Esophagus muscularis mucosa (tissue), 4 donors: ENCODE data around the gene GCK. TPM values are rescaled to one million over a fixed set of nuclear protein-coding genes. Genes with fewer than 3 reads are reported as not detected.

Source experiments
- DNase-seq: peaks from one replicate; pipeline ENCODE4 v3.0.0-alpha.2; 2017; ENCODE audit errors: extremely low spot score
- H3K27ac ChIP-seq, 4 donors: fragments of 200-600 bp; sonication (generic); replicated peaks in 1 of 4; 1 replicate in 3 of 4; 2 replicates in 1 of 4; pipeline ENCODE4 v1.5.1; 2016 to 2019; ENCODE audit warnings: mild to moderate bottlenecking in 1 of 4
- H3K27me3 ChIP-seq, 4 donors: fragments of 200-600 bp; sonication (generic); one replicate each; pipeline versions ENCODE4 v1.5.1 to v1.6.0; 2016 to 2019
- H3K36me3 ChIP-seq, 4 donors: fragments of 200-600 bp; sonication (generic); one replicate each; pipeline ENCODE4 v1.5.1; 2016 to 2019
- H3K4me1 ChIP-seq, 4 donors: fragments of 200-600 bp; sonication (generic); one replicate each; pipeline ENCODE4 v1.5.1; 2016 to 2019
- H3K4me3 ChIP-seq, 4 donors: fragments of 200-600 bp; sonication (generic); 1 replicate in 2 of 4; 2 replicates in 2 of 4; pipeline ENCODE4 v1.5.1; 2016 to 2019; ENCODE audit warnings: mild to moderate bottlenecking in 4 of 4, moderate library complexity in 1 of 4
- H3K9me3 ChIP-seq, 4 donors: fragments of 200-600 bp; sonication (generic); 1 replicate in 3 of 4; 2 replicates in 1 of 4; pipeline ENCODE4 v1.5.1; 2016 to 2019
- EP300 ChIP-seq: sonication (generic); formaldehyde crosslinking; IDR thresholded peaks from one replicate; pipeline ENCODE4 v1.6.1; 2017; ENCODE audit warnings: antibody characterized with exemption
- POLR2A ChIP-seq: fragments of 450-650 bp; IDR thresholded peaks from one replicate; pipeline ENCODE4 v1.6.1; 2017; ENCODE audit warnings: antibody characterized with exemption, moderate library complexity, mild to moderate bottlenecking, low read depth
- POLR2AphosphoS5 ChIP-seq, 2 donors: sonication (generic); formaldehyde crosslinking; IDR thresholded peaks; one replicate each; pipeline ENCODE4 v1.6.1; 2017; ENCODE audit warnings: antibody characterized with exemption in 2 of 2
- WGBS: methylation state at CpG from one replicate; pipeline ENCODE4 v1.1.5; 2018; 5-methylcytosine and 5-hydroxymethylcytosine counted together
- intact Hi-C: fragments of 100-400 bp; cut with DNase I; formaldehyde crosslinking; loops from one replicate; pipeline ENCODE4 v1.15.1; 2023
- total RNA-seq, 4 donors: library from RNA; depleted of rRNA; stranded (reverse); fragments of >200 nt; gene quantifications; one replicate each; pipeline versions ENCODE4 v1.1.0 to v1.2.1, GENCODE V29; 2016
- TF ChIP-seq, protein P1 (sequence below), 3 experiments: fragments of 200-600 bp in 2 of 3; fragments of 450-650 bp in 1 of 3; sonication (generic) in 2 of 3; IDR thresholded peaks; one replicate each; pipeline ENCODE4 v1.5.1; 2017 to 2019; ENCODE audit warnings: antibody characterized with exemption in 3 of 3, mild to moderate bottlenecking in 2 of 3, moderate library complexity in 1 of 3

GCK gene
- total RNA-seq, 4 donors from 2014 or later, result 0.75 to 2.8 (median 1.2) TPM

DNA sequence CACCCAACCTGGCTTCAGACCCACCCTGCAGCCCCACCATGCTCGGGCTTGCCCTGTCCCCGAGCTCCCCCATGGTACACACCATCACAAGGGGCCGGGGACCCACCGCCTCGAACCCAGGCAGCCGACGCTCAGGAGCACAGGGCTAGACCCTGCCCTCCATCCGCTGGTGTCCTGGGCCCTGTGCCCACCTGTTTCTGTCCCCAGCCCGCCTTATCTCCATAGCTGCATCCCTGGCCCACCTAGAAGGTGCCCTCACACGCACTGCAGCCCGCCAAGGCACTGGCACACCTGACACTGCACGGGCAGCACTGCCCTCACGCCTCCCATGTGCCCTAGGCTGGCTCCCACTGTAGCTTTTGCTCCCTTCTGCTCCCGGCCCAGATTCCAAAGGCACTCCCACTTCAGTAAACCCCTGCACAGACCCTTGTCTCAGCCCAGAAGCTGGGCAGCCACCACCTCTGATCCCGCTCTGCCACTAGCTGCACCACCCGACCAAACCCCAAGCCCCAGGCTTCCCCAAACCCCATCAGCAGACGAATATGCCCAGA is 28.7 kb upstream of the GCK start:
- H3K27ac ChIP-seq, result no peak overlapping the region
- H3K36me3 ChIP-seq, result peaks cover 0 to 16% (median 14%) of the 10 kb centered on the region in 4 donors
- WGBS, result 82% methylated on average over 17 of the region's 17 CpGs
- H3K4me3 ChIP-seq, result no peak overlapping the region
- intact Hi-C loops, result no loop called here
- no peaks in the 10 kb centered on the region for H3K4me1 ChIP-seq
- H3K9me3 ChIP-seq, result peaks cover 0 to 11% (median 3%) of the 10 kb centered on the region in 4 donors
- TF ChIP-seq EP300 (no peak), POLR2A (no peak), POLR2AphosphoS5 (IDR thresholded peaks at IDR 0.05) (no peak)
- TF ChIP-seq, protein P1, sequence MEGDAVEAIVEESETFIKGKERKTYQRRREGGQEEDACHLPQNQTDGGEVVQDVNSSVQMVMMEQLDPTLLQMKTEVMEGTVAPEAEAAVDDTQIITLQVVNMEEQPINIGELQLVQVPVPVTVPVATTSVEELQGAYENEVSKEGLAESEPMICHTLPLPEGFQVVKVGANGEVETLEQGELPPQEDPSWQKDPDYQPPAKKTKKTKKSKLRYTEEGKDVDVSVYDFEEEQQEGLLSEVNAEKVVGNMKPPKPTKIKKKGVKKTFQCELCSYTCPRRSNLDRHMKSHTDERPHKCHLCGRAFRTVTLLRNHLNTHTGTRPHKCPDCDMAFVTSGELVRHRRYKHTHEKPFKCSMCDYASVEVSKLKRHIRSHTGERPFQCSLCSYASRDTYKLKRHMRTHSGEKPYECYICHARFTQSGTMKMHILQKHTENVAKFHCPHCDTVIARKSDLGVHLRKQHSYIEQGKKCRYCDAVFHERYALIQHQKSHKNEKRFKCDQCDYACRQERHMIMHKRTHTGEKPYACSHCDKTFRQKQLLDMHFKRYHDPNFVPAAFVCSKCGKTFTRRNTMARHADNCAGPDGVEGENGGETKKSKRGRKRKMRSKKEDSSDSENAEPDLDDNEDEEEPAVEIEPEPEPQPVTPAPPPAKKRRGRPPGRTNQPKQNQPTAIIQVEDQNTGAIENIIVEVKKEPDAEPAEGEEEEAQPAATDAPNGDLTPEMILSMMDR (IDR thresholded peaks at IDR 0.05), result no peak
- no peak for DNase-seq
- peaks cover 0 to 33% (median 0%) of the 10 kb centered on the region in 4 donors for H3K27me3 ChIP-seq

DNA sequence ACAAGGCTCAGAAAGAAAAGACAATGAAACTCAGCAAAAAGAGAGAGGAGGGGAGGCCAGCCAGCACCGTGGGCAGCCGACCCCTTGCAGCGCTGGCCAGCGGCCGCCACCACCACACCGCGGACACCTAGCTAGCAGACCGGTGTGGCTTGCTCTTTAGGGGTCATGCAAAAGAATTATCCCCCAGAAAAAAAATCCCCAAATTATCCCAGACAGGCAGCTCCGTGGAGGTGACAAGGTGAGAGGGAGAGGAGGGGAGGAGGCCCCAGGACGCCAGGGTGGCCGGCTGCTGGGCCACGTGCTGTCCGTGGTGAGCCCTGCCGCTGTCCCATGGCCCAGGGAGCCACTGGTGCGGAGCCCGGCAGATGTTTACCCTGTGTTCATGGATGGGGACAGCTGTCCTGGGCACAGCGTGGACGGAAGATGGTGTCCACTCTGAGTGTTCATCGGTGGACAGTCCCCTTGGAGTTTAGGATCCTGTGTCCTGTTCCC is 28.0 kb upstream of the GCK start:
- intact Hi-C loops, result no loop called here
- Histone ChIP-seq H3K27me3 (peaks cover 0 to 33% (median 0%) of the 10 kb centered on the region in 4 donors), H3K27ac (no peak overlapping the region), H3K36me3 (peaks cover 2 to 23% (median 20%) of the 10 kb centered on the region in 4 donors), H3K4me1 (no peaks in the 10 kb centered on the region), H3K4me3 (no peak overlapping the region), H3K9me3 (peaks cover 0 to 11% (median 3%) of the 10 kb centered on the region in 4 donors)
- TF ChIP-seq POLR2AphosphoS5 (IDR thresholded peaks at IDR 0.05) (no peak), EP300 (no peak), POLR2A (no peak)
- TF ChIP-seq, protein P1 (IDR thresholded peaks at IDR 0.05), result no peak
- DNase-seq, result no peak
- 84% methylated on average over 19 of the region's 19 CpGs for WGBS

DNA sequence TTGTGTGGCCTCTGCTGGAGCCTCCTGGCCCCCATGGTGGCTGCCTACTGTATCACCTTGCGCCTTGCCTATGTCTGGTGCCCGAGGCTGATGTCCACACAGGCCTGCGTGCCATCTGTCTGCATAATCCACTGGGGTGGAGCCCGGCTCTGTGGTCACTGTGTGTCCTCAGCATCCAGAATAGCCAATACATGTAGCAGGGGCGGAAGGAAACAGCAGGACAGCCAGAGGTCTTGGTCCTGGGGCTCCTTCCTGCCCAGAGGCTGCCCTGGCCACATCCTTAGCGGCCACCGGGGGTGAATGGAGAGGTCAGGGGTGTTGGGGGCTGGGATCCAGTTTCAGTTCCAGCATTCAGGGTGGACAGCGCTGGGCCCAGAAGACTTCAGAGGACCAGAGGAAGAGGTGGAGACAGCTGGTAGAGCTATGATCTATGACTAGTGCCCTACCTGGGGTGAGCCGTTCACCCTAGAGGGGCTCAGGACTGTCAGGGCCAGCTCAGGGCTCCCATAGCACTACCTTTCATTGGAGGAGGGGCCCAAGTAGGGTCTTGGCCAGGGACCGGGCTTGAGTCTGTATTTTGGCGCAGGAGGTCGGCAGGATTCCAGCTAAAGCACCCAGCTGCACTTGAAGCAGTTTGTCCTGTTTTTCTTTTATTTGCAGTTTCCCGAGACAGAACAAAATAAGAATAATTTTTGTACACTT is 27.4 kb upstream of the GCK start:
- intact Hi-C loops, result no loop called here
- TF ChIP-seq, protein P1 (IDR thresholded peaks at IDR 0.05), result no peak
- TF ChIP-seq POLR2A (no peak), EP300 (no peak), POLR2AphosphoS5 (IDR thresholded peaks at IDR 0.05) (no peak)
- WGBS, result 88% methylated on average over 12 of the region's 13 CpGs
- Histone ChIP-seq H3K9me3 (peaks cover 0 to 11% (median 3%) of the 10 kb centered on the region in 4 donors), H3K4me1 (no peaks in the 10 kb centered on the region), H3K27me3 (peaks cover 0 to 33% (median 0%) of the 10 kb centered on the region in 4 donors), H3K27ac (no peak overlapping the region), H3K36me3 (peaks cover 8 to 29% (median 26%) of the 10 kb centered on the region in 4 donors), H3K4me3 (no peak overlapping the region)
- DNase-seq, result no peak

DNA sequence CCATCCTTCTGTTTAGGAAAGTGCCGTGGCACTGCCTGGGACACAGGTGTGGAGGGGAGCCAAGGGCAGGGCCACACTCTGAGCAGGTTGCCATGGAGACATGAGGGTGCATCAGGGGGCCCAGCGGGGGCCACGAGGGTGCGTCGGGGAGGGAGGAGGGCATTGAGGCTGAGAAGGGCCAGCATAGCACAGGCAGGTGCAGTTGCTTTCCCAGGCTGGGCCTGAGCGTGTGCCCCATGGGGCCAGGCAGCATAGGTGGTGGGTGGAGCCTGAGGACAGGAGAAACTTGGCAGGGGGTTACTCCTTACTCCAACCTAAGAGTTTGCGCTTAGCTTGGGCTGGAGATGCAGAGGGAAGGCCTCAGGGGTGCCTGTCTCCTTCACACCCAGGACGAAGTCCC is 26.8 kb upstream of the GCK start:
- peaks cover 0 to 26% (median 0%) of the 10 kb centered on the region in 4 donors for H3K27me3 ChIP-seq
- H3K4me3 ChIP-seq, result no peak overlapping the region
- peaks cover 0 to 11% (median 3%) of the 10 kb centered on the region in 4 donors for H3K9me3 ChIP-seq
- no peak for TF ChIP-seq POLR2AphosphoS5 (IDR thresholded peaks at IDR 0.05)
- TF ChIP-seq POLR2A, result no peak
- TF ChIP-seq, protein P1 (IDR thresholded peaks at IDR 0.05), result no peak
- no peak for TF ChIP-seq EP300
- H3K27ac ChIP-seq, result no peak overlapping the region
- H3K4me1 ChIP-seq, result no peaks in the 10 kb centered on the region
- intact Hi-C loops, result no loop called here
- peaks cover 14 to 35% (median 30%) of the 10 kb centered on the region in 4 donors for H3K36me3 ChIP-seq
- 85% methylated on average over 4 of the region's 8 CpGs for WGBS
- no peak for DNase-seq
